Eye (tissue), 1 donor: ENCODE data around the gene DET1.
"Not testable (repeated sequence)": the region's sequence is repeated elsewhere in the genome, so short reads cannot be mapped to it uniquely, and the experiment has no call there.

Experiments
- DNase-seq: peaks from one replicate; pipeline ENCODE4 v3.0.0-alpha.2; 2015

Gene DET1

GRCh38 chr15:88491158-88491557 lies 55.3 kb downstream of the DET1 start:
- DNase-seq = no peak

- DNase-seq = no peak
These were observed 56.4 kb downstream of the DET1 start for GRCh38 chr15:88490036-88490435.

GRCh38 chr15:88489321-88489720 lies 57.2 kb downstream of the DET1 start:
- DNase-seq = no peak

- no peak for DNase-seq
These were observed 58.5 kb downstream of the DET1 start for GRCh38 chr15:88487796-88488523.

- no peak for DNase-seq
These were observed 59.2 kb downstream of the DET1 start for GRCh38 chr15:88487178-88487795.

- peak; percentile 81 for DNase-seq
These were observed 61.7 kb downstream of the DET1 start for GRCh38 chr15:88484682-88485331.

GRCh38 chr15:88482263-88482662 lies 64.2 kb downstream of the DET1 start:
- DNase-seq = no peak

GRCh38 chr15:88480981-88481380 lies 65.5 kb downstream of the DET1 start:
- DNase-seq = no peak

- no peak for DNase-seq
These were observed 67.3 kb downstream of the DET1 start for GRCh38 chr15:88479169-88479568.

GRCh38 chr15:88477904-88478303 lies 68.6 kb downstream of the DET1 start:
- DNase-seq = no peak

- no peak for DNase-seq
These were observed 69.4 kb downstream of the DET1 start for GRCh38 chr15:88477126-88477525.

GRCh38 chr15:88476635-88477060 lies 69.8 kb downstream of the DET1 start:
- peak; percentile 78 for DNase-seq

GRCh38 chr15:88473661-88474293 lies 72.7 kb downstream of the DET1 start:
- DNase-seq = not testable (repeated sequence)

- DNase-seq = no peak
These were observed 74.3 kb downstream of the DET1 start for GRCh38 chr15:88472225-88472624.

- no peak for DNase-seq
These were observed 75.7 kb downstream of the DET1 start for GRCh38 chr15:88470625-88471372.

GRCh38 chr15:88469321-88469720 lies 77.2 kb downstream of the DET1 start:
- no peak for DNase-seq

GRCh38 chr15:88468721-88469120 lies 77.8 kb downstream of the DET1 start:
- not testable (repeated sequence) for DNase-seq

- DNase-seq = no peak
These were observed 78.4 kb downstream of the DET1 start for GRCh38 chr15:88467935-88468528.

- peak; percentile 98 for DNase-seq
These were observed 79.2 kb downstream of the DET1 start, which contains the start of the genes MRPL46 and MRPS11 for GRCh38 chr15:88467073-88467934. Gene MRPL46 (minus strand): TSS chr15:88467388. CDS start chr15:88467377, 11 bp downstream. Gene MRPS11 (plus strand): TSS chr15:88467708. CDS start chr15:88467718, 10 bp downstream.

- no peak for DNase-seq
These were observed 80.8 kb downstream of the DET1 start for GRCh38 chr15:88465633-88466224.
